Choroid plexus epithelial cell (primary cell): Measurements from ENCODE around the gene ARHGAP18.

Experiments used
- DNase-seq: peaks from one replicate; pipeline ENCODE4 v3.0.0-alpha.2; 2010; ENCODE audit warnings: low read depth
- H3K4me3 ChIP-seq: 2 replicates; pipeline ENCODE4 v1.5.1; 2011; ENCODE audit warnings: low read depth, mild to moderate bottlenecking, control low read depth, low read length, moderate library complexity
- TF ChIP-seq, protein P1 (sequence below): conservative IDR thresholded peaks from 2 replicates; pipeline ENCODE4 v1.5.1; 2011; ENCODE audit warnings: low read depth, mild to moderate bottlenecking, control low read depth, inconsistent platforms, low read length, moderate library complexity

The ARHGAP18 gene

DNA sequence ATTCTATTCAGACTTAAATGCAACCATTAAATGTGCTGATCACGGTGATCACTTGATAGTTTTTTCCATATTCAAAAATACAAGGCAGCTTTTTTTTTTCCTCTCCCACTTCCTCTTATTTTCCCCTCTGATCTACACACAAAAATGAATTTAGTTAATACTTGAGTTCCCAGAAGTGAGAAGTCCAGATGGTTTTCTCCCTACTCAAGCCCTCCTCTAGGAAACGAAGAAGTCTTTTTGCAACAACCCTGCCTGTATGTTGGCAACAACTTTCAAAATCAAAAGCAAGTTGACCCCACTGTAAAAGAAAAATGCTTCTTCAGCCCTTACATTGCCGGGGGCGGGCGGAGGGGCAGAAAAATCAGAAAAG lies 24.3 kb downstream of the ARHGAP18 start:
- no peak overlapping the region for H3K4me3 ChIP-seq
- DNase-seq = no peak

GRCh38 chr6:129684903-129685661 lies 24.9 kb downstream of the ARHGAP18 start:
- H3K4me3 ChIP-seq = no peak overlapping the region
- no peak for DNase-seq
- TF ChIP-seq, protein P1, sequence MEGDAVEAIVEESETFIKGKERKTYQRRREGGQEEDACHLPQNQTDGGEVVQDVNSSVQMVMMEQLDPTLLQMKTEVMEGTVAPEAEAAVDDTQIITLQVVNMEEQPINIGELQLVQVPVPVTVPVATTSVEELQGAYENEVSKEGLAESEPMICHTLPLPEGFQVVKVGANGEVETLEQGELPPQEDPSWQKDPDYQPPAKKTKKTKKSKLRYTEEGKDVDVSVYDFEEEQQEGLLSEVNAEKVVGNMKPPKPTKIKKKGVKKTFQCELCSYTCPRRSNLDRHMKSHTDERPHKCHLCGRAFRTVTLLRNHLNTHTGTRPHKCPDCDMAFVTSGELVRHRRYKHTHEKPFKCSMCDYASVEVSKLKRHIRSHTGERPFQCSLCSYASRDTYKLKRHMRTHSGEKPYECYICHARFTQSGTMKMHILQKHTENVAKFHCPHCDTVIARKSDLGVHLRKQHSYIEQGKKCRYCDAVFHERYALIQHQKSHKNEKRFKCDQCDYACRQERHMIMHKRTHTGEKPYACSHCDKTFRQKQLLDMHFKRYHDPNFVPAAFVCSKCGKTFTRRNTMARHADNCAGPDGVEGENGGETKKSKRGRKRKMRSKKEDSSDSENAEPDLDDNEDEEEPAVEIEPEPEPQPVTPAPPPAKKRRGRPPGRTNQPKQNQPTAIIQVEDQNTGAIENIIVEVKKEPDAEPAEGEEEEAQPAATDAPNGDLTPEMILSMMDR = no peak

More for the DNA sequence above, 24.3 kb downstream of the ARHGAP18 start:
- TF ChIP-seq, protein P1 = no peak

- TF ChIP-seq, protein P1 = no peak
- H3K4me3 ChIP-seq = no peak overlapping the region
- DNase-seq = no peak
These were observed 25.6 kb downstream of the ARHGAP18 start for GRCh38 chr6:129684323-129684884.

DNA sequence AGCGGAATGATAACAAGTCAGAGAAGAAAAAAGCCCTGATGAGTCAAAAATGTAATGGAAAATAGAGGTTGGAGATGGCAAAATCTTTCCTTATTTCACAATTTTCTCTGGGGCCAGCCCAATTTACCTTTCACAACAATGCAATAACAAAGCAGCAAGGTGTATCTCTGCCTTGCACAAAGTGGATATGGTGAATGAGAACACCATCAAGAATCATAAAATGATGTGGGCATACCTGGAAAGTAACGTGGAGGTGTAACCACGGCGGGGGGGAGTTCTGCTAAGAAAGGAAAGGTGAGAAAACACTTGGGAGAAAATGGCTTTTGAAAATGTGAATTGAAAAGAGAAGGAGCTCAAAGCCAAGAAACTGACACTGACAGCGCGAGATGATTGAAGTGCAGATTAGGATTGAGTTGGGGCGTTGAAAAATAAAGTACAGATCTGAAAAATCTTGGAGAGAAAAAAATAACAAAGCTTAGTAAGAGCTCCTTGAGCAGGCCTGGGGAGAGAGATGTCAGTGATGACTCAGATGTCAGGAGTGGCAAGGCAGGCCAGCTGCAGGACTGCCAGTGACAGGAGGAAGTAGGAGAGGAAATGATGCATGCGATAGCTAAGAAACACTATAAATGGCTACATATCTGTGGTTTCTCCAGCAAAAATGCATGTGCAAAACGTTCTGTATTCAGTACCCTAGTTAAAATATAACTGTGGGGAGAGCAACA lies 26.2 kb downstream of the ARHGAP18 start:
- peak; percentile 100 for DNase-seq
- H3K4me3 ChIP-seq = no peak overlapping the region

GRCh38 chr6:129681913-129682205 lies 28.1 kb downstream of the ARHGAP18 start:
- H3K4me3 ChIP-seq = no peak overlapping the region
- DNase-seq = no peak
- TF ChIP-seq, protein P1 = no peak

More for the DNA sequence above, 26.2 kb downstream of the ARHGAP18 start:
- TF ChIP-seq, protein P1 = no peak

DNA sequence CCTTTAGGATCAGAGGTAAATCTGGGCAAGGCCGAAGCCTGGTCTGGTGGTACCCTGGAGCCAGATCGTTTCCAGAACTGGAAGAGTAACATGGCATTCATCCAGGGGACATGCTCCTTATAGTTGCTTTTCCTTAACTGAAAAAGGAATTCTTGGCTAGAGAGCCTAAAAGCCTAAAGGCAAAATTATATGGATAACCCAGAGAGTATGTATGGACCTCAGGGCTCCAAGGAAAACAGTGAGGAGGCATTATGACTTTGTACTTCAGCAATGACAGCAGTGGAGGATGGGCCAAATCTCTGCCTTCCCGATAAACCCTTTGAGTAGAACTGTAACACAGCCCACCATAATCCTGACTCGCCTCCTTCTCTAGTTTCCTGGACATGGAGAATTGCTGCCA lies 29.3 kb downstream of the ARHGAP18 start:
- H3K4me3 ChIP-seq = no peak overlapping the region
- TF ChIP-seq, protein P1 = no peak
- no peak for DNase-seq
